Mesodermal cell (in vitro differentiated cells): ENCODE data around the gene CCL17. TPM values are rescaled to one million over a fixed set of nuclear protein-coding genes. Genes with fewer than 3 reads are reported as not detected.

Experiments used
- H3K27ac ChIP-seq: 2 replicates; pipeline ENCODE4 v1.7.0; 2013; ENCODE audit warnings: mild to moderate bottlenecking, low read depth, low read length, moderate library complexity; ENCODE audit not compliant: severe bottlenecking
- H3K36me3 ChIP-seq: 2 replicates; pipeline ENCODE4 v1.7.1; 2013; ENCODE audit warnings: mild to moderate bottlenecking, low read length, moderate library complexity; ENCODE audit not compliant: control insufficient read depth, insufficient read depth
- H3K4me1 ChIP-seq: one replicate; pipeline ENCODE4 v1.7.1; 2013; ENCODE audit warnings: mild to moderate bottlenecking, low read length; ENCODE audit not compliant: insufficient read depth, control insufficient read depth, poor library complexity, severe bottlenecking
- H3K4me3 ChIP-seq: 2 replicates; pipeline ENCODE4 v1.7.0; 2013; ENCODE audit warnings: low read length, control low read depth, mild to moderate bottlenecking; ENCODE audit not compliant: insufficient read depth, poor library complexity, severe bottlenecking; ENCODE audit errors: extremely low read depth
- H3K9me3 ChIP-seq: 2 replicates; pipeline ENCODE4 v1.7.1; 2013; ENCODE audit warnings: mild to moderate bottlenecking, low read length, moderate library complexity; ENCODE audit not compliant: control insufficient read depth
- WGBS, 2 experiments: methylation state at CpG; one replicate each; pipeline ENCODE4 v1.1.5; 2013; ENCODE audit warnings: missing lambda C conversion rate in 2 of 2; ENCODE audit not compliant: insufficient coverage in 2 of 2; 5-methylcytosine and 5-hydroxymethylcytosine counted together
- polyA plus RNA-seq, 2 experiments: library from polyadenylated mRNA; stranded (reverse); fragments of 50-300 nt; gene quantifications; one replicate each; pipeline ENCODE4 v1.2.3, GENCODE V29; 2013

Gene CCL17
- not detected for polyA plus RNA-seq (2013, experiment 1 of 2)
- polyA plus RNA-seq (2013, experiment 2 of 2) = not detected

DNA sequence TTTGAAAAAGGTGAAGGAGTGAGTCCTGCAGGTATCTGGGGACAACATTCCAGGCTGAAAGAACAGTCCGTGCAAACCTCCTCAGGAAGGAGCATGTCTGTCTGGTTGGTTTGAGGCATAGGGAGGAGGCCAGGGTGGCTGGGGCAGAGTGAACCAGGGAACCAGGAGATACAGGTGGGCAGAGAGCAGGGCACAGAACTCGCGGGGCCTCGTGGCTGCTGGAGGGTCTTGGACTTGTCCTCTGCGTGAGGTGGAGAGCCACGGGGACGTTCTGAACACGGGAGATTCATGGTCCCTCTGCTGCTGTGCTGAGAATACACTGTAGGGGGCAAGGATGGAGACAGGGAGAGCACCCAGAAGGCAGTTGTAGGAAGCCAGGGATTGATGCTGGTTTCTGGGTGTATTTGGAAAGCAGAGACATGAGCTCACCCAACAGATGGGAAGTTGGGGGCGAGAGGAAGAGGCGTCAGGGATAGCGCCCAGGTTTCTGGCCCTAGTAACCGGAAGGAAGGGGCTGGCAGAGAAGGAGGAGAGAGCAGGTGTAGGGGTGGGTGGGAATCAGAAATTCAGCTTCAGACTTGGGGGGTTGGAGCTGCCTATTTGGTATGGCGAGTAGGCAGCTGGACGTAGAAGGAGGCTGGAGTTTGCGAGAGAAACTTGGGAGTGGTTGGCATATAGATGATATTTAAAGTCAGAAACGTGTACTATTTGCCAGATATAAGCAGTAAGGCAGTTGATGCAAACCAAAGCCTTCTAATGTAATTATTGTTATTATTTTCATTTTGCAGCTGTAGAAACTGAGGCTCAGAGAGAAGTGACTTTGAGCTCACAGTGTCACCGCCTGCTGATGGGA, at the start of gene CCL17:
Gene CCL17, plus strand, starts transcription at position 803 of the 853 bp plus-strand sequence. CDS start 9,166 bp downstream, outside the sequence.
- Histone ChIP-seq H3K27ac (no peak within 1 kb of the TSS), H3K4me3 (no peak within 1 kb of the TSS), H3K36me3 (no peaks in the 10 kb centered on the region), H3K9me3 (no peaks in the 10 kb centered on the region), H3K4me1 (no peaks in the 10 kb centered on the region)
- WGBS, 2 experiments = 84 to 85% methylated on average over 16 to 17 of the region's 17 CpGs

DNA sequence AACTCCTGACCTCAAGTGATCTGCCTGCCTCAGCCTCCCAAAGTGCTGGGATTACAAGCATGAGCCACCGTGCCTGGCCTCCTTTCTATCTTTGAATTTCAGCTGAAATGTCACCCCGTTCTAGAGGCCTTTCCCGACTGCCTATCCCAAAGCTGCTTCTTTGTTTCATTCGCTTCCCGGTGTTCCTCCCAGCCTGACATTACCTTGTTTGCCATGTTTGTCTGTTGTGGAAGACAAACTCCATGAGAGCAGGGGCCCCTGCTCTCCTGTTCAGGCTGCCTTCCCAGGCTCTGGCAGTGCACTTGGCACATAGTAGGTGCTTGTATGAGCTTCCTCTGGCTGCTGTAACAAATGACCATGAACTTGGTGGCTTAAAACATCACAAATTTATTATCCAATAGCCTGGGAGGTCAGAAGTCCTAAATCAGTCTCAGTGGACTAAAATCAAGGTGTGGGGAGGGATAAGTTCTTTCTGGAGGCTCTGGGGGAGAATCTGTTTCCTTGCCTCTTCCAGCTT, 48.6 kb upstream of the CCL17 start:
- H3K36me3 ChIP-seq = no peaks in the 10 kb centered on the region

DNA sequence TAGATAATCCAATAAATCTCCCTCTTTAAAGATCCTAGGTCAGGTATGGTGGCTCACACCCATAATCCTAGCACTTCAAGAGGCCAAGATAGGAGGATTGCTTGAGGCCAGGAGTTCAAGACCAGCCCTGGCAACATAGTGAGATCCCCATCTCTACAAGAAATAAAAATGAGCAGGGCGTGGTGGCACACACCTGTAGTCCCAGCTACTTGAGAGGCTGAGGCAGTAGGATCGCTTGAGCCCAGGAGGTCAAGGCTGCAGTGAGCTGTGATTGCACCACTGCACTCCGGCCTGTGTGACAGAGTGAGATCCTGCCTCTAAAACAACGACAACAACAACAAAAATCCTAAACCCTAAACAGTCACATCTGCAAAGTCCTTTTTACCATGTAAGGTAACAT, 48.0 kb upstream of the CCL17 start:
- 40 to 100% methylated on average over 1 of the region's 4 CpGs for WGBS, 2 experiments
- Histone ChIP-seq H3K4me1 (no peaks in the 10 kb centered on the region), H3K9me3 (no peaks in the 10 kb centered on the region), H3K4me3 (no peak overlapping the region), H3K27ac (no peak overlapping the region), H3K36me3 (no peaks in the 10 kb centered on the region)

More for the DNA sequence above, 48.6 kb upstream of the CCL17 start:
- 70 to 91% methylated on average over 5 of the region's 5 CpGs for WGBS, 2 experiments
- H3K9me3 ChIP-seq = no peaks in the 10 kb centered on the region
- H3K4me3 ChIP-seq = no peak overlapping the region
- no peak overlapping the region for H3K27ac ChIP-seq
- no peaks in the 10 kb centered on the region for H3K4me1 ChIP-seq

DNA sequence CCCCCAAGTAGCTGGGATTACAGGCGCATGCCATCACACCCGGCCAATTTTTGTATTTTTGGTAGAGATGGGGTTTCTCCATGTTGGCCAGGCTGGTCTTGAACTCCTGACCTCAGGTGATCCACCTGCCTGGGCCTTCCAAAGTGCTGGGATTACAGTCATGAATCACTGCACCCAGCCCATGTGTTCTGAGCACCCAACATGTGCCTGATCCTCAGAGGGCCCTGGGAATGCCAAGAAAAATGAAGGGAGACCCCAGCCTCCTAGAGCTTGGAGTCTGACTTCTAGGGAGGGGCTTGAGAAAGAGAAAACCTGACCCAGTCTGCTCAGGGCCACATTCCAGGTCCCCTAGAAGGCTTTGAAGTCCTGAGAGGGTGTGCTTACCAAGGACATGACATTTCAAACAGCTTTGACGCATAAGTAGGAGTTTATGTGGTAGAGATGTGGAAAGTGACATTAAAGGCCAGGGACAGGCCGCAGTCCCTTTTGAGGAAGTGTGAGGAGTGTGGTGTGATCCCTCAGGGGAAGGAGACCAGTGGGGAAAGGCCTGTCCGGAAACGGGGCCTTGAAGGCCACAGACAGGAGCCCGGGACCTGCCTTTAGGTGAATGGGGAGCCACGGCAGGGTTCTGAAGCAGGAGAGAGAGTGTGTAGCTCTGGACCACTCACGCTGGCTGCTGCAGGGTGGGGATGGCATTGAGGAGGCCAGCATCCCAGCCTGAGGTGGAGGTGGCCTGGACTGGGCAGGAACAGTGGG, 47.1 kb upstream of the CCL17 start:
- no peaks in the 10 kb centered on the region for H3K9me3 ChIP-seq
- H3K36me3 ChIP-seq = no peaks in the 10 kb centered on the region
- H3K4me3 ChIP-seq = no peak overlapping the region
- no peaks in the 10 kb centered on the region for H3K4me1 ChIP-seq
- 92 to 95% methylated on average over 7 to 9 of the region's 9 CpGs for WGBS, 2 experiments
- H3K27ac ChIP-seq = no peak overlapping the region

DNA sequence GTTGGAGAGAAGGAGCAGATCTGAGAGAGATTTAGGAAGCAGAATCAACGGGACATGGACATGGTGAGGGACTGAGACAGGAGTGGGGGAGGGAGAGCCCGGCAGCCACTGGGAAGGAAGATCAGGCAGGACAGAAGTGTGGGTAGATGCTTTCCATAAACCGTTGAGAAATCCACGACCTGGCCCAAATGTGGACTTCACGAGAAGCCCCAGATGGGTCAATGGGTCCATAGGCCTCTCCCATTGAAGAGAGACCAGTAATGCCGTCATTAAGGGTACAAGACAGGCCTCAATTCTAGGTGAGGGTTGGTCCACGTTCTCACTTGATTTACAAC, 46.5 kb upstream of the CCL17 start:
- no peaks in the 10 kb centered on the region for H3K36me3 ChIP-seq
- no peak overlapping the region for H3K4me3 ChIP-seq
- WGBS, 2 experiments = 92 to 93% methylated on average over 6 to 7 of the region's 7 CpGs
- no peaks in the 10 kb centered on the region for H3K9me3 ChIP-seq
- H3K27ac ChIP-seq = no peak overlapping the region
- H3K4me1 ChIP-seq = no peaks in the 10 kb centered on the region

DNA sequence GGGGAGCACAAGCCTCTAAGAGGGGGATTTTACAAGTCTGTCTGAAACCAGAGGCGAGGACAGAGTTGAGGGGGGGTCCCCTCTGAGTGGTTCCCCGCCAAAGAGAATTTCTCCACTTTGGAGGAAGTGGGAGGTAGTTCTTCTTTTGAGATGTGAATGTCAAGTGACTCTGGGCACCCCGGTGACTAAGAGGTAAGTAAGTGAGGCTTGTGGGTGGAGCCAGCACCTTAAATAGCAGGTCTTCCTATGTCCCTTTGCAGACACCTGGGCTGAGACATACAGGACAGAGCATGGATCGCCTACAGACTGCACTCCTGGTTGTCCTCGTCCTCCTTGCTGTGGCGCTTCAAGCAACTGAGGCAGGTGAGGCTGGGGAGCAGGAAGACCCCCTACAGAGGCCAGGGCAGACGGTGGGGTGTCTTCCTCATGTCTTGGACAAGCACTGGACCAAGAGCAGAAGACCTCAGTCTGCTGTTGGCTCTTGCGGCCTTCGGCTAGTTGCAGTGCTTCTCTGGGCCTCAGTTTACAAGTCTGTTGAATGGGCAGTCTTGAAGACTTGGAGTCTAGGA, 46.0 kb upstream of the CCL17 start, which contains the start of gene CCL22:
Gene CCL22, plus strand, starts transcription at position 257 of the 569 bp plus-strand sequence. Its CDS starts 34 bp downstream, at position 291.
- H3K27ac ChIP-seq = no peak within 1 kb of the TSS
- no peak within 1 kb of the TSS for H3K4me3 ChIP-seq
- WGBS, 2 experiments = 87 to 94% methylated on average over 8 to 9 of the region's 9 CpGs
- no peaks in the 10 kb centered on the region for H3K36me3 ChIP-seq
- H3K4me1 ChIP-seq = no peaks in the 10 kb centered on the region
- H3K9me3 ChIP-seq = no peaks in the 10 kb centered on the region

DNA sequence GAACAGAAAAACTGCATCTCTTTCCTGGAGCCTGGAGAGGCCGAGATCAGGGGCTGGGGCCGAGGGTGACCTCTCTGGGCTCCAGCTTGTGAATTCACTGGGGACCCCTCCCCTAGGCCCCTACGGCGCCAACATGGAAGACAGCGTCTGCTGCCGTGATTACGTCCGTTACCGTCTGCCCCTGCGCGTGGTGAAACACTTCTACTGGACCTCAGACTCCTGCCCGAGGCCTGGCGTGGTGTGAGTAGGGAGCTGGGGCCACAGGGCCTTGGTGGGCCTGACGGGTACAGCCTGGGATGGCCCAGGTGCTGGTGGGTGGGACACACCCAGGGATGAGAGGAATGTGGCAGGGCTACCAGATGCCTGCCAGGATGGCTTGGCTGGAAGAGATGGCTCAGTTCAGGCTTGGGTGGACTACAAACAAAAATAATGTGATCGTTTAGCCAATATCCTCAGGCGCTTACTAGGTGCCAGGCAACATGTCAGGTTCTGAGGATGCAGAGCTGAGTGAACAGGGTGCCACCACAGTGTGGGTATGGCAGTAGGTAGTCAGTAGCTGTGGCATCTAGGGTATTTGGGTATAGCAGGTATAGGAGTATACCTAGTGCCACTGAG, 44.1 kb upstream of the CCL17 start:
- no peaks in the 10 kb centered on the region for H3K9me3 ChIP-seq
- WGBS, 2 experiments = 94 to 96% methylated on average over 12 to 15 of the region's 16 CpGs
- H3K4me3 ChIP-seq = no peak overlapping the region
- no peak overlapping the region for H3K27ac ChIP-seq
- H3K4me1 ChIP-seq = no peaks in the 10 kb centered on the region
- H3K36me3 ChIP-seq = no peaks in the 10 kb centered on the region

DNA sequence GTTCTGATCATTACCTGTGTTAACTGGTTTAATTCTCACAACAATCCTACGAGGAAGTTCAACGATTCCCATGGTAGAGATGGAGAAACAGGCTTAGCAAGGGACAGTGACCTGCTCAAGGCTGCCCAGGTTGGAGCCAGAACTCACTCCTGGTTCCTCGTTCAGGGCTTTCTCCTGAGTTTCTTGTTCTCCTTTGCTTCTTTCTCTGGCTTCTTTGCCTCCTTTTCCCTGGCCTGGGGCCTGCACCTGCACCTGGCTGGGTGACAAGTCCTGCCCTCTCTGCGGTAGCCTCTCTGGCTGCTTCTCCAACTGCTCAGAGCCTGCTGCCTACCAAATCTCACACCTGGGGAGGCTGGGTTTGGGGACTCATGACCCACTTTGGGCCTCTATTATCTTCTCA, 43.2 kb upstream of the CCL17 start:
- no peak overlapping the region for H3K4me3 ChIP-seq

DNA sequence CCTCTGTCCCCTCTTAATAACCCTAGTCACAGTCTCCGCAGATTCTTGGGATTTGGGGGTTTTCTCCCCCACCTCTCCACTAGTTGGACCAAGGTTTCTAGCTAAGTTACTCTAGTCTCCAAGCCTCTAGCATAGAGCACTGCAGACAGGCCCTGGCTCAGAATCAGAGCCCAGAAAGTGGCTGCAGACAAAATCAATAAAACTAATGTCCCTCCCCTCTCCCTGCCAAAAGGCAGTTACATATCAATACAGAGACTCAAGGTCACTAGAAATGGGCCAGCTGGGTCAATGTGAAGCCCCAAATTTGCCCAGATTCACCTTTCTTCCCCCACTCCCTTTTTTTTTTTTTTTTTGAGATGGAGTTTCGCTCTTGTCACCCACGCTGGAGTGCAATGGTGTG, 40.4 kb upstream of the CCL17 start:
- Histone ChIP-seq H3K36me3 (no peaks in the 10 kb centered on the region), H3K4me1 (no peaks in the 10 kb centered on the region), H3K27ac (no peak overlapping the region), H3K4me3 (no peak overlapping the region), H3K9me3 (no peaks in the 10 kb centered on the region)
- 80 to 100% methylated on average over 2 of the region's 3 CpGs for WGBS, 2 experiments

More for the DNA sequence above, 43.2 kb upstream of the CCL17 start:
- Histone ChIP-seq H3K4me1 (no peaks in the 10 kb centered on the region), H3K36me3 (no peaks in the 10 kb centered on the region), H3K27ac (no peak overlapping the region), H3K9me3 (no peaks in the 10 kb centered on the region)
- 92 to 94% methylated on average over 3 to 4 of the region's 4 CpGs for WGBS, 2 experiments

DNA sequence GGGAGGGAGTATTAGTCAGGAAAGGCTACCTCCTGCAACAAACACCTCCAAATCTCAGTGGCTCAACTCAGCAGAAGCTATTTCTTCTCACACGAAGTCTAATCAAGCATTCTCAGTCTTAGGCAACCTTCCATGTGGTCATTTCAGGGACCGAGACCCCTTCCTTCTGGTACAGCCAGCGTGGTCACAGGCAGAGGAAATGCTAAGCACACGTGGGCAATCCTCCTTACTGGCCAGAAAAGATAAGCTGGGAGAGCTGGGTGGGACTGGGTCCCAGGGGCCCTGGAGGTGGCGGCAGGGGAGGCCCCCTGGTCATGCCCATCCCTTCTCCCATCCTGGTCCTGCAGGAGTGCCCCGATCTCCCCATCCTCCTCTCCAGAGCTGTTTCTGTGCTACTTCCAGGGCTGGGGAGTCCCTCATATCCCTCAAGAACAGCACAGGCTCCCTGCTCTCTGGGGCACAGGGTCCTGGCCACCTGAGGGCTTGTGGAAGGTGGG, 38.0 kb upstream of the CCL17 start:
- Histone ChIP-seq H3K27ac (no peak overlapping the region), H3K4me1 (peaks cover under 1% of the 10 kb centered on the region), H3K36me3 (no peaks in the 10 kb centered on the region), H3K9me3 (no peaks in the 10 kb centered on the region), H3K4me3 (no peak overlapping the region)
- WGBS, 2 experiments = 78 to 83% methylated on average over 4 to 5 of the region's 6 CpGs
